M059J (cell line): ENCODE data around the gene GLYATL3. TPM values are rescaled to one million over a fixed set of nuclear protein-coding genes. Genes with fewer than 3 reads are reported as not detected.
"Not testable (repeated sequence)": the region's sequence is repeated elsewhere in the genome, so short reads cannot be mapped to it uniquely, and the experiment has no call there.

Experiments
- DNase-seq: peaks from one replicate; pipeline ENCODE4 v3.0.0-alpha.2; 2012; ENCODE audit warnings: low read depth
- total RNA-seq: library from RNA; depleted of rRNA; stranded (reverse); fragments of >200 nt; shearing (Covaris generic); gene quantifications from 2 replicates; pipeline ENCODE4 v1.2.3, GENCODE V29; 2014; rRNA removed

GLYATL3 gene
- not detected in 2 replicates for total RNA-seq

- DNase-seq, result no peak
Observed at GRCh38 chr6:49499623-49500022, at the start of gene GLYATL3. TSS of gene GLYATL3 (plus strand) at chr6:49499923. CDS start at chr6:49511991, 12,068 bp downstream.

- peak; percentile 9 for DNase-seq
Observed at GRCh38 chr6:49453221-49453620, 46.5 kb upstream of the GLYATL3 start.

- no peak for DNase-seq
Observed at GRCh38 chr6:49454787-49455709, 44.7 kb upstream of the GLYATL3 start.

- peak; percentile 59 for DNase-seq
Observed at GRCh38 chr6:49457771-49458170, 42.0 kb upstream of the GLYATL3 start.

GRCh38 chr6:49462071-49462470 lies 37.7 kb upstream of the GLYATL3 start:
- DNase-seq, result no peak

GRCh38 chr6:49462599-49462926 lies 37.2 kb upstream of the GLYATL3 start:
- peak; percentile 23 for DNase-seq

GRCh38 chr6:49462927-49463611 lies 36.7 kb upstream of the GLYATL3 start, which contains the start of the genes CENPQ and MMUT:
TSS of gene CENPQ (plus strand) at chr6:49463370. CDS start at chr6:49470177, 6,807 bp downstream.
TSS of gene MMUT (minus strand) at chr6:49463253. CDS start at chr6:49459466, 3,787 bp downstream.
- DNase-seq, result peak; percentile 98

- DNase-seq, result no peak
Observed at GRCh38 chr6:49463612-49463967, 36.1 kb upstream of the GLYATL3 start.

GRCh38 chr6:49464691-49465090 lies 35.0 kb upstream of the GLYATL3 start:
- no peak for DNase-seq

GRCh38 chr6:49468042-49468441 lies 31.7 kb upstream of the GLYATL3 start:
- no peak for DNase-seq

GRCh38 chr6:49476564-49476963 lies 23.2 kb upstream of the GLYATL3 start:
- not testable (repeated sequence) for DNase-seq

GRCh38 chr6:49479308-49479970 lies 20.3 kb upstream of the GLYATL3 start:
- DNase-seq, result peak; percentile 80

- DNase-seq, result not testable (repeated sequence)
Observed at GRCh38 chr6:49481846-49482245, 17.9 kb upstream of the GLYATL3 start.

- DNase-seq, result not testable (repeated sequence)
Observed at GRCh38 chr6:49483380-49483779, 16.3 kb upstream of the GLYATL3 start.

GRCh38 chr6:49490633-49491032 lies 9.1 kb upstream of the GLYATL3 start:
- DNase-seq, result no peak

GRCh38 chr6:49497304-49497703 lies 2.4 kb upstream of the GLYATL3 start:
- DNase-seq, result no peak

- DNase-seq, result peak; percentile 6
Observed at GRCh38 chr6:49499126-49499525, 597 bp upstream of the GLYATL3 start.

- no peak for DNase-seq
Observed at GRCh38 chr6:49504666-49505065, 4.9 kb downstream of the GLYATL3 start.

- no peak for DNase-seq
Observed at GRCh38 chr6:49506569-49507111, 6.9 kb downstream of the GLYATL3 start.

- DNase-seq, result no peak
Observed at GRCh38 chr6:49509342-49509741, 9.6 kb downstream of the GLYATL3 start.

GRCh38 chr6:49513153-49513989 lies 13.6 kb downstream of the GLYATL3 start:
- DNase-seq, result no peak
